Pancreas (tissue), 10 donors: ENCODE data around the gene RAB11A. TPM values are rescaled to one million over a fixed set of nuclear protein-coding genes. Genes with fewer than 3 reads are reported as not detected.

ENCODE experiments used
- ATAC-seq, 4 donors: fragments of 200-7000 bp; cut with Tn5 transposase; one replicate each; pipeline versions ENCODE4 v1.8.0 to v1.9.1; 2020; ENCODE audit warnings: mild to moderate bottlenecking in 4 of 4, moderate library complexity in 4 of 4
- DNase-seq, 6 donors: peaks; one replicate each; pipeline ENCODE4 v3.0.0-alpha.2; 2020
- FAIRE-seq: peaks from 2 replicates; lab custom pipeline; 2012; peaks lifted over from hg19 to GRCh38; lab: Jason Lieb, UNC
- H3K27ac ChIP-seq, 4 donors: fragments of 200-600 bp; sonication (generic); 1 replicate in 3 of 4; 2 replicates in 1 of 4; pipeline versions ENCODE4 v1.5.0 to v1.8.0; 2020
- H3K27me3 ChIP-seq, 4 donors: fragments of 200-600 bp; one replicate each; pipeline ENCODE4 v1.8.0; 2021
- H3K36me3 ChIP-seq, 3 donors: fragments of 200-600 bp; sonication (generic) in 1 of 3; one replicate each; pipeline versions ENCODE4 v1.5.0 to v1.8.0; 2020 to 2021
- H3K4me1 ChIP-seq, 3 donors: fragments of 200-600 bp; one replicate each; pipeline ENCODE4 v1.8.0; 2021
- H3K4me3 ChIP-seq, 4 donors: fragments of 200-600 bp; sonication (generic) in 2 of 4; one replicate each; pipeline versions ENCODE4 v1.5.0 to v1.8.0; 2020 to 2021
- H3K9me3 ChIP-seq, 4 donors: fragments of 200-600 bp; one replicate each; pipeline ENCODE4 v1.8.0; 2021
- WGBS, 2 donors: extraction: QIAGEN DNeasy Blood & Tissue Kit; methylation state at CpG; one replicate each; pipeline ENCODE4 v1.1.7; 2013; 5-methylcytosine and 5-hydroxymethylcytosine counted together
- intact Hi-C, 3 donors: fragments of 100-400 bp; cut with DNase I; formaldehyde crosslinking; loops; one replicate each; pipeline versions ENCODE4 v1.11.1 to v1.14.2; 2022
- polyA plus RNA-seq, 2 donors: library from polyadenylated mRNA; stranded (reverse); fragments of 200-250 nt; gene quantifications; one replicate each; pipeline ENCODE4 v1.2.3, GENCODE V29; 2013
- total RNA-seq, 6 donors: library from RNA; stranded (reverse); fragmentation: NEBNext Ultra II Directional in 4 of 6; extraction: Animal tissue kit (Norgen Biotek cat#: 25700) in 4 of 6; gene quantifications; one replicate each; pipeline versions ENCODE4 v1.2.1 to v1.2.4, GENCODE V29; 2021 to 2023
- TF ChIP-seq, protein P1 (sequence below), 4 donors: fragments of 200-600 bp; sonication (generic) in 3 of 4; IDR thresholded peaks; one replicate each; pipeline versions ENCODE4 v1.5.0 to v1.8.0; 2021; ENCODE audit warnings: antibody characterized with exemption in 4 of 4
- donor health status: healthy with polysubstance abuse.
- donor health status: DM: no; HTN: no; CAD: no; lungs with moderate emphysema.
- donor health status: DM: no; HTN: no; CAD: no.
- donor health status: control.
- donor health status: control.
- donor health status: Bipolar disorder and iron deficiency.
- donor health status: DM: yes; HTN: yes; CAD: no.
- donor health status: DM: no; HTN: no; CAD: no.
- donor health status: DM: no; HTN: no; CAD: no.
- donor health status: DM: yes; HTN: yes; CAD: no.

The RAB11A gene
- total and polyA plus RNA-seq, 8 donors, result 19.8 to 98.4 (median 62.0) TPM

- FAIRE-seq (no peak), ATAC-seq (no peak), DNase-seq (no peak)
- Histone ChIP-seq H3K36me3 (no peaks in the 10 kb centered on the region), H3K4me3 (no peak overlapping the region), H3K27me3 (no peaks in the 10 kb centered on the region), H3K9me3 (no peaks in the 10 kb centered on the region), H3K27ac (no peak overlapping the region), H3K4me1 (no peaks in the 10 kb centered on the region)
- intact Hi-C loops, result no loop called here
- 77 to 80% methylated on average over 2 of the region's 2 CpGs for WGBS, 2 donors
- TF ChIP-seq, protein P1, sequence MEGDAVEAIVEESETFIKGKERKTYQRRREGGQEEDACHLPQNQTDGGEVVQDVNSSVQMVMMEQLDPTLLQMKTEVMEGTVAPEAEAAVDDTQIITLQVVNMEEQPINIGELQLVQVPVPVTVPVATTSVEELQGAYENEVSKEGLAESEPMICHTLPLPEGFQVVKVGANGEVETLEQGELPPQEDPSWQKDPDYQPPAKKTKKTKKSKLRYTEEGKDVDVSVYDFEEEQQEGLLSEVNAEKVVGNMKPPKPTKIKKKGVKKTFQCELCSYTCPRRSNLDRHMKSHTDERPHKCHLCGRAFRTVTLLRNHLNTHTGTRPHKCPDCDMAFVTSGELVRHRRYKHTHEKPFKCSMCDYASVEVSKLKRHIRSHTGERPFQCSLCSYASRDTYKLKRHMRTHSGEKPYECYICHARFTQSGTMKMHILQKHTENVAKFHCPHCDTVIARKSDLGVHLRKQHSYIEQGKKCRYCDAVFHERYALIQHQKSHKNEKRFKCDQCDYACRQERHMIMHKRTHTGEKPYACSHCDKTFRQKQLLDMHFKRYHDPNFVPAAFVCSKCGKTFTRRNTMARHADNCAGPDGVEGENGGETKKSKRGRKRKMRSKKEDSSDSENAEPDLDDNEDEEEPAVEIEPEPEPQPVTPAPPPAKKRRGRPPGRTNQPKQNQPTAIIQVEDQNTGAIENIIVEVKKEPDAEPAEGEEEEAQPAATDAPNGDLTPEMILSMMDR (IDR thresholded peaks at IDR 0.05), result no peak
Observed at GRCh38 chr15:65927545-65927944, 58.3 kb downstream of the RAB11A start.

GRCh38 chr15:65929573-65929972 is 60.3 kb downstream of the RAB11A start:
- no peak overlapping the region for H3K27ac ChIP-seq
- no peaks in the 10 kb centered on the region for H3K9me3 ChIP-seq
- H3K36me3 ChIP-seq, result no peaks in the 10 kb centered on the region
- ATAC-seq (no peak), DNase-seq (no peak), FAIRE-seq (no peak)
- intact Hi-C loops, result no loop called here
- TF ChIP-seq, protein P1 (IDR thresholded peaks at IDR 0.05), result no peak
- WGBS, 2 donors, result 90 to 95% methylated on average over 7 of the region's 7 CpGs
- H3K4me1 ChIP-seq, result no peaks in the 10 kb centered on the region
- no peaks in the 10 kb centered on the region for H3K27me3 ChIP-seq
- no peak overlapping the region for H3K4me3 ChIP-seq

- TF ChIP-seq, protein P1 (IDR thresholded peaks at IDR 0.05), result no peak
- ATAC-seq, result no peak
- H3K36me3 ChIP-seq, result no peaks in the 10 kb centered on the region
- no peaks in the 10 kb centered on the region for H3K27me3 ChIP-seq
- no peak for FAIRE-seq
- no peak overlapping the region for H3K27ac ChIP-seq
- intact Hi-C loops, result no loop called here
- no peak for DNase-seq
- 75 to 89% methylated on average over 6 of the region's 6 CpGs for WGBS, 2 donors
- no peaks in the 10 kb centered on the region for H3K4me1 ChIP-seq
- H3K9me3 ChIP-seq, result no peaks in the 10 kb centered on the region
- H3K4me3 ChIP-seq, result no peak overlapping the region
Observed at GRCh38 chr15:65930134-65930533, 60.8 kb downstream of the RAB11A start.

GRCh38 chr15:65931221-65931620 is 61.9 kb downstream of the RAB11A start:
- 67 to 77% methylated on average over 4 of the region's 4 CpGs for WGBS, 2 donors
- H3K27me3 ChIP-seq, result no peaks in the 10 kb centered on the region
- H3K4me3 ChIP-seq, result no peak overlapping the region
- DNase-seq (no peak), ATAC-seq (no peak), FAIRE-seq (no peak)
- no peaks in the 10 kb centered on the region for H3K36me3 ChIP-seq
- no peaks in the 10 kb centered on the region for H3K4me1 ChIP-seq
- H3K27ac ChIP-seq, result no peak overlapping the region
- intact Hi-C loops, result no loop called here
- no peaks in the 10 kb centered on the region for H3K9me3 ChIP-seq
- TF ChIP-seq, protein P1 (IDR thresholded peaks at IDR 0.05), result no peak

GRCh38 chr15:65935391-65935790 is 66.1 kb downstream of the RAB11A start:
- no peak for DNase-seq
- H3K27ac ChIP-seq, result no peak overlapping the region
- no peak for ATAC-seq
- intact Hi-C loops, result no loop called here
- FAIRE-seq, result no peak
- no peak overlapping the region for H3K4me3 ChIP-seq
- WGBS, 2 donors, result 71 to 80% methylated on average over 2 of the region's 2 CpGs
- H3K9me3 ChIP-seq, result no peaks in the 10 kb centered on the region
- H3K36me3 ChIP-seq, result no peaks in the 10 kb centered on the region
- H3K4me1 ChIP-seq, result no peaks in the 10 kb centered on the region
- no peaks in the 10 kb centered on the region for H3K27me3 ChIP-seq
- TF ChIP-seq, protein P1 (IDR thresholded peaks at IDR 0.05), result no peak
